Glomerular endothelial cell (primary cell): ENCODE data around the gene ZNRF2. TPM values are rescaled to one million over a fixed set of nuclear protein-coding genes. Genes with fewer than 3 reads are reported as not detected.

ENCODE experiments used
- DNase-seq: peaks from one replicate; pipeline ENCODE4 v3.0.0-alpha.2; 2011; ENCODE audit warnings: low read depth, low spot score; ENCODE audit errors: extremely low read depth
- total RNA-seq: library from RNA; depleted of rRNA; stranded (reverse); fragments of >200 nt; gene quantifications from 2 replicates; pipeline ENCODE4 v1.2.3, GENCODE V29; 2015

Gene ZNRF2
- 4.1 and 6.6 TPM in 2 replicates for total RNA-seq

DNA sequence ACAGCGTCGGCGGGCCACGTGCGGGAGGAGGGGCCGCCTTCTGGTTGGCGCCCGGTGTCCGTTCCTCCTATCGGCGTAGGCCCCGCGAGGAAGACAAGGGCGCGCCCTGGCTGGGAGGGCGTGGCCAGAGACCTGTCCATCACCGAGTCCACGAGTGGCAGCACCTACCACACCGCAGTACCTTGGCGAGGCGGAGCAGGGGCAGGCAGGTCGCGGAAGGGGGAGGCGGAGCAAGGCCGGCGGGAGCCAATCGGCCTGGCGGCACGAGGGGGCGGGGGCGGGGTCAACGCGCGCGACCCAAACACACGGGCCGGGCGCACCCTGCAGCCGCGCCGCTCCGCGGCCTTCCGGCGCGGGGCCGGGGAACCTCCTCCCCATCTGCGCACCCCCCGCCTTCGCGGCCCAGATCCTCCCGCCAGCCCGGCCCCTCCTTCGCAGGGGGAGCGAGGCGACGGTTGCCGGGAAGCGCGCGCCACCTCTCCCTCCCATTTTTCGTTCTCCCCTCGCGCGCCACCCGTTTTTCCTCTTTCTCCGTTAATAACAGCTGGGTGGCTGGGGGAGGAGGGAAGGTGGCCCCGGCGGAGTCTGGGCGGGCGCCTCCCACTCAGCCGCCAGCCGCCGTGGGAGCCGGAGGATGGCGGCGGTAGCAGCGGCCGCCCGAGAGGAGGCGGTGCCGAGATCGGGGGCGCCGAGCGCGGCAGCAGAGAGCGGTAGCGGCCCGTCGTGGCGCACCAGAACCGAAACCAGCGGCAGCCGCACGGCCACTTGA is at the start of gene ZNRF2:
ZNRF2 (plus strand) TSS at position 300 of the 769 bp plus-strand sequence. CDS start 761 bp downstream, outside the sequence.
- peak; percentile 64 for DNase-seq

DNA sequence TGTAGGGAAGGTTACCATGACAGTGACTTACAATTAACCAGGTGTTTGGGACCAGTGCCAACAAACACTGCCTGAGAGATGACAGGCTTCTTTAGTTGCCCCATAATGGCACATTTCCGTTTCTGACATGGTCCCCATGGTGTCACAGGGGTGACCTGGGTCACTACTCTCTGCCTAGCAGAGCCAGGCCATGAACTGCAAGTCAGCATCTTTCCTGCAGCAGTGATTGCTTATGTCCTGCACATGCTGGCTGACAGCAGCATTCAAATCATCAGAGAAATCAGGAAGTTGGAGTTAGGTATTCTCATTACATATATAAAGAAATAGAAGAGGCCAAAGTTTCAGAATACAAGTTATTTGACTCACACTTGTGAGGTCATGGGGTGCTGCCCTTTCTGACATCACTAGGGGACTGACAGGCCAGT is 47.1 kb upstream of the ZNRF2 start:
- no peak for DNase-seq

DNA sequence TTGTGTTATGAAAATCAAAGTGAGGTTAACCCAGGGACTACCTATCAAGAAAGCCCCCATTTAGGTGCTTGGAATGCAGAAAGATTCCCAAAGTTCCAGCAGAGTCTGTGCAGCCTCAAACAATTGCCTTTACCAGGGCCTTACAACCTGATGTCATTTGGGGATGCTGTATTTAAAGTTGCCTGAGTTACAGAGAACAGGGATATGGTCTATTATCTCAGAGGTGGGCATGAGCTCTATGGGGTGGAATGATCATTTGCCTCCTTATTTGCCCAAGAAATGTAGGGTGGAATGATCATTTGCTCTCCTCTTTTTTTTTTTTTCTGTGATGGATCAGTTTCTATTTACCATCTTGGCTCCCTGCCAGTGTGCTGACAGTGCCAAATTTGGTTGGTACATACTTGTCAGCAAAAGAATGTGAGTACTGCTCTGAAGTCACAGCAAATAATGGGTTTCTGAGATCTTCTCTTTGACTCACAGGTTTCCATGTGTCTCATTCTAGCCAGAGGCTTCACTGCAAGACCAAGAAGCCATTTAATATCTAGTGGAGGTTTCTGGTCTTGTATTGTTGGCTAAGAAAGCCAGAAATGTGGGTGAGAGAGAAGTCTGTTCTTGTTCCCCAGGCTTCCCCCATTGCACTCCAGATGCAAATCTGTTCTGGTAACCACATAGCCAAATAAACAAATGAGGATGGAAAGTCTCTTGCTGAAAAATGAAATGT is 45.5 kb upstream of the ZNRF2 start:
- no peak for DNase-seq

DNA sequence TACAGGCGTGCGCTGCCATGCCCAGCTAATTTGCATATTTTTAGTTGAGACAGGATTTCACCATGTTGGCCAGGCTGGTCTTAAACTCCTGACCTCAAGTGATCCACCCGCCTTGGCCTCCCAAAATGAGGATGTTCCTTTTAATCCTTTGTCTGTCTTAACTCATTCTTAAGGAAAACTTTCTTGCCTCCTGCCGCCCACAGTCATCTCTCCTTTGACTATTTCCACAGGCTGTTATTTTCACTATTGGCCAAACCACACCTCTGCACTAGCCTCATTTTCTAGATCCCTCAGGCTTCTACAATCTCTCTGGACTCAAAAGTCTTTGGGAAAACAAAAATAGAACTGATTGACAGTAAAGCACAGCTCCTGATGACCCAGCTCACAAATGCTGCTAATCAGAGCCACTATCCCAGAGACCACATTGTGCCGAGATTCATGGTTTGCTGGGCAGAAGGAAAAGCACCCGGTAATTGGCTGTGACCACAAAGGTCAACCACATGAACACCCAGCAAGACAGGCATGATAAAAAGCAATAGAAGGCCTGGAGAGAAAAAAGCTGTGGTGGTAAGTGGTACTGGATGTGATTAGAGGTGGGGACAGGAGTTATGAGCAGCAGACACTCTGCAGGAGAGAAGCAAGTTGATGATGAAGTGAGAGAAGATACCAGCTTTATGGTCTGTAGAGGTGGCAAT is 44.1 kb upstream of the ZNRF2 start:
- DNase-seq: no peak

DNA sequence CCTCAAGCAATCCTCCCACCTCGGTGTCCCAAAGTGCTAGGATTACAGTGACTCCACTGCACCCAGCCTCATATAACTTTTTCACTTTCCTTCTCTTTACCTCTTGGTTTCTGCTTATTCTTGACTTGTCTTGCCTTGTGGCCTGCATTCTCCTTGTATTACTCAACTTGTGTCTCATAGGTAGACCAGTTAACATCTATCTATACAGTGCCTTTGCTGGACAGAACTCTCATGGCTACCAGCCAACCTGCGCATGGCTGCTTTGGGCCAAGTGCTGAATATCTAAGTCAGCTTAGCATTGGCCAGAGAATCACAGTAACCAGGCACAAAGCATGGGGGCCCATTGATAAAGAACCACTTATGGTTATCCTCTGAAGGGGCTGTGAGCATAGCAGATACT is 42.6 kb upstream of the ZNRF2 start:
- no peak for DNase-seq

DNA sequence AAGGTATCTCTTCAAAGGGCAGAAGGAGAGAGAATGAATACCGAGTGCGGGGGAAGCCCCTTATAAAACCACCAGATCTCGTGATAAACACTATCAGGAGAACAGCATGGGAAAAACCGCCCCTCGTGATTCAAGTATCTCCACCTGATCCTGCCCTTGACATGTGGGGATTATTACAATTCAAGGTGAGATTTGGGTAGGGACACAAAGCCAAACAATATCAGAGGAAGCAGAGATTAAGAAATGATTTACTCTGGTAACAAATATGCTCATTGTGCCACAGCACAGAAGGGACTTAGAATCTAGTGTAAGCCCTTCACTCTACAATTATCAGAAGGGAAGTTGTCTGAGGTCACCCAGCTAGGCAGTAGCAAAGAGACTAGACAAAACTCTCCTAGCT is 40.1 kb upstream of the ZNRF2 start:
- no peak for DNase-seq

DNA sequence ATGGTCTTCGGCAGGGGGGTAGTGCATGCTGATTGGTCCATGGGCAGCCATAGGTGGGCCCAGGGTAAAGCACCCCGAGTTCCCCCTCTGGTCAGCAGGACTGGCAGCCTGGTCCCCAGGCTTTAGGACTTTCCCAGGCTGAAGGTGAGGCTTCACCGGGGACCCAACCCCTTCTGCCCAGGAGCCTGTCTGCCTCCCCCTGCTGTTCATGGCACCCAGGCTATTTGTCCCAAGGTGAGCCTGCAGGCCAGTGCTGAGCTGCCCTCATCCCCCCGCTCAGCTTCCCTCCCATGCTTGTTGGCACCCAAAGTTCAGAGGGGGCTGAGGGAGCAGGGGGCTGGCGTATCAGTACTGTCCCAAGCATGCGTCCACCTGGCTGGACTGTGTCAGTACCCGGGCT is 38.5 kb upstream of the ZNRF2 start:
- DNase-seq: no peak

DNA sequence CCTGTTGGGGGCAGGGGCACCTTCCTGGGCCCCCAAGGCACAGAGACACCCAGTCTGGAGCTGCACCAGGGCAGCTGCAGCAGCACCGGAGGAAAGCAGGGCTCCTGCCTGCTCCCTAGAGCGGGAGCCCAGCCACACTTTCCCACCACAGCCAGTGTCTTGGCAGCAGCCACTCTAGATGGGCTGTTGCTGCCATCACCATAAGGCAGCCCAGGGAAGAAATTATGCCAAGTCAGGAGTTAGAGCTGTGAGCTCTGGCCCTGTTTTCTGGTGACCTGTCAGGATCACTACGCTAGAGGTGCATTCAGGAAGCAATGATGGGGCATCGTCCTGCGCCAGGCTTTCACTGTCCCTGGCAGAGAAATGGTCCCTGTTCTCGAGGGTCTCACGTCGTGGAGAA is 38.0 kb upstream of the ZNRF2 start:
- DNase-seq: no peak

DNA sequence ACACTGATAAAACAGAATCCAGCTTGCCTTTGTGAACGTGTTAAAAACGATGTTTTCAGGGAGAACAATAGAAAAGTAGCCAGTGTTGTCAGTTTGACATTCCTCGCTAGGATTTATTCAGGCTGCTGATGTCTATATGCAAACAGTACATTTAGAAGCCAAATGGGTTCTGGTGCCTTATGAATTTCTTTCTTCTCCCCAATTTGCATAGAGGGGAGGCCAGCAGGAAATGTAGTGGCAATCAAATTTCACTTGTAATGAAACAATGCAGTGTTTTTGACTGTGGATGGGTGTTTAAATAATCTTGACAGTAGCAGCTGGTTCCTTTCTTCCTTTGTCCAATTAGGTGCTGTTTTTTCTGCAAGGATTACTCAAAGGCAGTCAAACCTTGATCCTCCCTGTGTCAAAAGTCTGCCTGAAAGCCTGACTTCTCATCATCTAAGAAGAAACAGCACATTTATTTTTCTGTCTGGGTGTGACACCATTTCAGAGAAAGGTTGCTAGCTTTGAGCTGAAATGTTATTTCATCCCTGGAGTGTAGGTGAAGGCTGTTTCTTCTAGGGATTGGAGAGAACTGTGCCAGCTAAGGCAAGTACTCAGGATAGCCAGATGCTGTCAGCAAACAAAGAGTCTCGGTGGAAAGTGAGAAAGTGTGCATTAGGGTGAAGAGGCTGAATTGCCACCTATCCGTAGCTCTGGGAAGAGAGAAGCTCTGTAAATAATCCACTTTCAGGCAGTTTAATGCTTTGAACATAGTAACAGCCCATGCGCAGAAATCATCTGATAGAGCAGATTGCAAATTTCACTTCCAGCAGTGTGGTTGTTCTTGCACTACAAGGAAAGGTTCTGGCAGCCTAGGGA is 36.6 kb upstream of the ZNRF2 start:
- no peak for DNase-seq

DNA sequence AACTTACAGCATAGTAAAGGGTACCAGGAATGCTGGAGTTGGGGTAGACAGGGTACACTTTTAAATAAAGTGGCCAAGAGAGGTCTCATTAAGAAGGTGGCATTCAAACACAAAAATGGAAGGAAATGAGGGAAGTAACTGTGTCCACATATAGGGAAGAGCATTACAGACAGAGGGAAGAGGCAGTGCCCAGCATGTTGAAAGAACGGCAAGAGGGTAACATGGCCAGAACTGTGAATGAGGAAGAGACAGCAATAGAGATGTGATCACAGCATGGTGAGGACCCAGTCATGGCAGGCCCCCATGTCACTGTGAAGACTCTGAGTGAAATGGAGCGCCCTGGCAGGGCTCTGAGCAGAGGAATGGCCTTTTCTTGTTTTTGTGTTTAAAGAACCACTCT is 35.1 kb upstream of the ZNRF2 start:
- no peak for DNase-seq

DNA sequence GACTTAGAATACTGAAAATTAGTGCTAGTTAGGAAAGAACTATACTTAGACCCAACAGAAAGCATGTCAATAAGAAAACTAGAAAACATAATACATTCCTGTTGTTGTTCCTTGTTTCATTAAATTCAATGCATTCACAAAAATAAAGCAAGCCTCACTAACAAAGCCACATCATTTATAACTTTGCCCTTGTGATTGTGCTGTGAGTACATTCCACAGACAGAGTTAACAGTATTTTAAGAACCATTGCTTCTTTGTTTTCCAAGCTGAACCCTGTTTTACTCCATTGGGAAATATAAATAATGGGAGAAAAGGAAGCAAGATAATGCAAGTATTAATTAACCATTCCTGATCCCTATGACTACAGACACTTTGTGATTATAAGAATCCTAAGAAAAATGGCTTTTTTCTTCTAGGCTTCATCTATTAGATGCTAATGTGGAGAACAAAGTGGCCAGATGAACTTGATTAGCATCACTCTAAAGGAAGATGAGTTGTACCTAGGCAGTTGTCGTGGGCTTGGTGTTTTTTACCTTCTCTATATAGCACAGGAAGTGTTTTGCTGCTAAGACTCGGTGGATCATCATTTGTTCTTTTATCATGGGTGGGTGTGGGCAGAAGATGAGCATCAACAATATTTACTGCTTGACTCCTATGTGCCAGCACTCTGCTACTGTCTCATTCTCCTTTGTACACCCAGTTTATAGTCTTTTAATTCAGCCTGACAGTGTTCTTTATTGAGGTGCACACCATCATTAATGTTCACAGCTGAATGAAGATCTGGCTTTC is 34.2 kb upstream of the ZNRF2 start:
- DNase-seq: no peak

DNA sequence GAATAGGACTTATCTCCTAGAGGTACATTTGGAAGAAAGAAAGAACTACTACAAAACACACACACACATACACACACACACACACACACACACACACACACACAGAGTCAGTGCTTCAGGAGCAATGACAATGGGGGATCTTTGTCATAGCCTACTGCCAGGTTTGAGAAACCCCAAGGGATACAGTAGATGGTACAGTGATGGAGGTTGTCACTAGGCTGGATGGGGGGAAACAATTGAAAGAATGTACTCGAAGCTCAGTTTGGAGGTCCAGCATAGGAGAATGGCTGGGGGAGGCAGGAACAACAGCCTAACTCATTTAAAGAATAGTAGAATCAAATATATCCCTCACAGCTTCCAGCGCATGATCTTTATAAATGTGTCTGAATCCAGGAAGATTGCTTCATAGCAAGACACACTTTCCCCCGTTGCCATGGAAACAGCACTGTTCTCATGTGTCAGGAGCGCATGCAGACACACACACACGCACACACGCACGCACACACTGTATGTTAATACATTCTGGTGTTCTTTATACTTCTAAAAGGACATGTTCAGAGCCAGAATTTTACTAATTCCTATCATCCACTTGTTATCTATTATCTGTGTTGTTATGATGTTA is 32.6 kb upstream of the ZNRF2 start:
- no peak for DNase-seq

DNA sequence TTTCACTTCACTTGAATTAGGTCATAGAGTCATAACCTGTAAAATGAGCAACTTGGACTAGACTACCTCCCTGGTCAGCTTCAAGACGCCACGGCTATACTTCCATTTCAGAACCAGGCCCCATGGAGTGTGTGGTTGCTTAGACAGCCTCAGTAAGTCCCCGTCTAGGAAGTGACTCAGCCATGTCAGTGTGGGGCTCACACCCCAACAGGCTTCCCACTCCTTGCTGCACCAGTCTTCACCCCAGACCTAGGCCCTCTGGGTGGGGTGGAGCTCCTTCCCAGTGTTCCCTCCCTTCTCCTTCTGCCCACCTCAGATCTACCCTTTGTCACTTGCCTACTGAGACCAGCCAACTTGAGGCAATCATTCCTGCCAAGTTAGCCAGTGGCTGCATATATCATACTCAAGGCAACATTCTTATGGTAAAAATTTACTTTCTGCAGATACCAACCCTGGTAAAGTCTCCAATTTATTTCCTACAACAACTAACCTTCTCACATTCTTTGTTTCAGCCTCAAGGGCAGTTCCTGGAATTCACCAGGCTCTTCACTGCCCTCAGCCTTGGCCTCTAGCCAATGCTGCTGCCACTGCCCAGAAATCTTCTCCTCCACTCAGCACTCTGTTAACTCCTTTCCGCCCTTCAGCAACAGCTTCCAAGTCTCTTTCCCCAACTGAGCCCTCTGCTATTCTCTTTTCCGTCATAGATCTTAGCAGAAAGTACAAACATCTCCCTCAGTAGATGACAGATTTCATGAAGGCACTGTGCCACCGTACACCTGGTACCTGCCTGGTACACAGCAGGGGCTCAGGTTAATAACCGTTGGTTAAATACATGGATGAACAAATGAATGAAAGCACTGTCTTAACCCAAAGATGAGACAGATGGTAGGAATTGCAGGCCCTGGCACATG is 31.3 kb upstream of the ZNRF2 start:
- DNase-seq: no peak

DNA sequence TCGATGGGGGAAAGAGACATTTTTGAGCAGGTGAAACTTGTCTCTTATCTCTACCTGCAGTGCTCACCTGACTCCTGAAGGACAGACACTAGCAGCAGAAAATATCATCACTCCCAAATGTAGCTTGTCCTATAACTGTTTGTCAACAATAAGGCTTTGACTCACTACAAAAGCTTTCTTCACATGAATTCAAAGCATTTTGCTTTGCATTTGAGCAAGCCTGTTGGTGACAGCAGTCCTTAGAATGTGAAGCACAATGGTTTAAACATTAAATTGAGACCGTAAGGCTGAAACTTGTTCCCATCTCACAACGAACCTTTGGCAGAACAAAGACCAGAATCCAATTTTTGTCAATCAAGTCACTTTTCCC is 30.6 kb upstream of the ZNRF2 start:
- DNase-seq: no peak

DNA sequence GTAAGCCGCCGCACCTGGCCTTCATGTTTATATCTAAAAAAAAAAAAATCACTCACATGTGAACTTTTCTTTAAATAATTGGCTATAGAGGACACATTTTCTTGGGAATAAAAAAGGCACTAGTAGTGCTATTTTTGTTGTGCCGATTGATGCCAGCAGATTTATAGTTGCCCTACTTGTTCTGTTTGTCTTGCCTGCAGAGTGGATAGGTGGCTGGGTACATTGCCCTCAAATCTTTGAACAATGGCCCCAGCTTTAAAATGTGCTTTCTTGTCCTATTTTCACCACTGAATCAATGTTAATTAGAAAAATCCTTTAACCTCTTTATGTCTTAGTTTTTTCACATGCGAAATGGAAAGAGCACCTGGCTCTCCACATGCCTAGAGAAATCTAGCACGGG is 30.1 kb upstream of the ZNRF2 start:
- no peak for DNase-seq

DNA sequence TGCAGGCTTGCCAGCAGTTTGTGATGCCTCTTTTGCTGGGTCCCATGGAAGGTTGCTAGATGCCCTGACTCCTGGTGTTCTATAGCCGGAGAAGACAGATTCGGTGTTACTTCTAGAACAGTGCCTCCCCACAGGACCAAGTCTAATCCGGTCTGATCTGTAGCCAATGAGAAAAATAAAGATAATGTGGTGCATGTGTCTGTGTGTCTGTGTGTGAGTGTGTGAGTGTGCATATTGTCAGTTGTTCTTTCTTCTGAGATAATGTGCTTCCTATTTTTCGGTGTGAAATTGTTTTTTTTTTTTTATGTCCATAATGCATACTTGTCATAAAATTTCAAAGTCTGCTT is 29.7 kb upstream of the ZNRF2 start:
- no peak for DNase-seq

DNA sequence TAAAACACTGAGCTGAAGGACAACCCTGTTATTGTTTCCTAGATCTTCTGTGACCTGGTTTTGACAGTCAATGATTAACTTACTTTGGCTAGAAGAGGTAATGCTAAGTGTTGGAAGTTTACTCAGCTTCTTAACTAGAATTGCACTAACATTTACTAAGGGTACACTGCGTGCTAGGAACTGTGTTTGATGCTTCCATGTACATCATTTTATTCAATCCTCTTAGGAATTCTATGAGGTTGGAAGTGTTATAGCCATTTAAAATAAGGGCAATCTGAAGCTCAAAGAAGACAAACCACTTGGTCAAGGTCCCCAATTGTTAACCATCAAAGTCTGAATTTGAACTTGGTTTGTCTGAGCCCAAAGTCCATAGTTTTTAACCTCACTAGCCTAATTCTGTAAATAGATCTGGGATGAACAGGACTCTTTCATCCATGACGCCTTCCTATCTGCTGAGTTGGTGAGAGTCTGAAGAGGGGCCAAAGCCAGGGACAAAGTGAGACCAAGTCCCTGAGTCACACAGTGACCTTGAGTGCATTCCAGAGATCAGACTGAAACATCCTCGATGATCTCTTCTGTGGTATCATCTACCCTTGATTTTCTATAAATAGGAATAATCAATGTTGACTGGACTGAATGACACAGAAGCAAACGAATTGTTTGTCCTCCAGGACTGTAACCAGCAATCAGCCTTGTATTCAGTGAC is 29.2 kb upstream of the ZNRF2 start:
- no peak for DNase-seq

DNA sequence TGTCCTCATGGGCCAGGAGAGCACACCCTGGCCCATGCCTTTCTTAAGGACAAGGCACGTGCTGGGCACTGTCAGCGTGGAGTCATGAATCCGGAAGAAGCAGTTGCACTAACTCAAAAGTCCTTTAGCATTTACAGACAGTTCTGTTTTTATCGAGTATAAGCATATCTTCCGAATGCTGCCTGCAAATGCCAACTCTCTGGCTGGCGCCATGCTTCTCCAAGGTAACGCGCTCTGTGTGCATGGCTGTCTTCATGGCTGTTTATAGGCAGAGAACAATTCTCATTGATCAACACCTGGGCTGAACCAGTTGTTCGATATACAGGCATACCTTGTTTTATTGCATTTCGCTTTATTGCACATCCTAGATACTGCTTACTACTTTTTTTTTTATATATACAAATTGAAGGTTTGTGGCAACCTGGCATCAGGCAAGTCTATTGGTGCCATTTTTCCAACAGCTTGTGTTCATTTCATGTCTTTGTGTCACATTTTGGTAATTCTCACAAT is 28.0 kb upstream of the ZNRF2 start:
- no peak for DNase-seq
